NCI-H526 (cell line): ENCODE measurements around the gene AKAP12.
"Not testable (repeated sequence)": the region's sequence is repeated elsewhere in the genome, so short reads cannot be mapped to it uniquely, and the experiment has no call there.

ENCODE experiments used
- DNase-seq, 2 experiments: peaks; one replicate each; lab custom pipeline; 2025; lab: John Stamatoyannopoulos, UW

The AKAP12 gene

DNA sequence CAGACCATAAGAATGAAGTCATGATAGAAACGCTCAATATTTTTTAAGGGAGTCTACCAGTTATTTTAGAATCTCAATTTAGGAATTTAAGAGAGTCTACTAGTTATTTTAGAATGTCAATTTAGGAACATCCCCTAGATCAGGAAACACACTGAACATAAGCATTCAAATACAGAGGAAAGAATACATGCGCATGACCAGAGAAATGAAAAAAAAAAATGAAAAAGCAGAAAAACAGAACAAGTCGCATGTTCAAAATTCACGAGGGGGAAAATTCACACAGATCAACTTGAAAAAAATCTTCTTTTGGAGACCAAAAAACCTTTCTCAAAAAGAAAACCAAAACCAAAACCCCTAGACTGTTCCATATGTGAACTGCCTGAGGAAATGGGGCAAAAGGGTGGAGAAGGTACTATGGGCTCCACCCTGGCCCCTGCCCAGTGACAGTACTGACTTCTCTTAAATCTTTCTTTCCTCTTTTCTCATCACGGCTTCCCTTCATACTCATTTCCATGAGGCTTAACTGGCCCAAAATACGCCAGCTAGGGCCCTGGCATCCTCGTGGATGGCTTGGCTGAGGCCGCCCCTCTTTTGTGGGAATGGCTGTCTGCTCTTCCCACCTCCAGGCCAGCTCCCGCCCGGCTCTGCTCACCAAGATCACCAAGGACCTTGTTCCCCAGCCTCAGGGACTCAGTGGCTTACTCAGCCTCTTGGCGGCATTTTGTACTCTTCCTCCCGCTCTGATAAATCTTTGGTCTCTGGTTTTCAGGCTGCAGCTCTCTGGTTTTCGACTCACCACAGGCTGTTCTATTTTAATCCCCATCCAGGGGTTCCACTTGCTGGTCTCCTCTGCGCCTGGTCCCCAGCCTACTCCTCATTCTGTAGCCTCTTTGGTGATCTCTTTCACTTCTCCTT, 140.4 kb downstream of the AKAP12 start:
- DNase-seq: no peak

DNA sequence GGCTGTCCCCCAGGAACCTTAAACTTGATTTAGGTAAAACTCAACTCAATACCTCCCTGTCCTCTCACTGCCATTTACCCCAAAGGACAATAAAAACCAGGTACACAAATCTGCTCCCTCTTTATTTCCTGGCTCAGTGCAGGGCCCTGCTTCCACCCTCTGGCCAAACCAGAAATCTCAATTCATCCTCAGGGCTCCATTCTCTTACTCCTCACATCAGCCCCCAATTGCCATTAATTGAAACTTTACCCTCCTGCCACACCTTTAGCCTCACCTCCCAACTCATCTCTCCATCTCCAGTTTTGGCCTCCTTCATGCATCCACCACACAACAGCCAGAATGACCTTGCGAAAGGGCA, 141.1 kb downstream of the AKAP12 start:
- no peak for DNase-seq

DNA sequence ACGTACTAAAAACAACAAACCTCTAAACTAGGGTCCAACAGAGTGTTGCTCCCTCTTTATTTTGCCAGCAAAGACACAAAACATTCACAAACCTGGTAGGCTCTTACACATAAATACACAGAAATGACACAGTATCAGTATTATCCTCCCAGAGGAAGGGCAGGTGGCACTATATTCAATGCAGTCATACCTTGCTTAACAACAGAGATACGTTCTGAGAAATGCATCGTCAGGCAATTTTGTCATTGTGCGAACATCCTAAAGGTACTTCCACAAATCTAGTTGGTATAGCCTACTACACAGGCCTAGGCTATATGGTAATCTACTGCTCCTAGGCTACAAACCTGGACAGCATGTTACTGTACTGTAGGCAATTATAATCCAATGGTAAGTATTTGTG, 142.0 kb downstream of the AKAP12 start:
- no peak for DNase-seq

DNA sequence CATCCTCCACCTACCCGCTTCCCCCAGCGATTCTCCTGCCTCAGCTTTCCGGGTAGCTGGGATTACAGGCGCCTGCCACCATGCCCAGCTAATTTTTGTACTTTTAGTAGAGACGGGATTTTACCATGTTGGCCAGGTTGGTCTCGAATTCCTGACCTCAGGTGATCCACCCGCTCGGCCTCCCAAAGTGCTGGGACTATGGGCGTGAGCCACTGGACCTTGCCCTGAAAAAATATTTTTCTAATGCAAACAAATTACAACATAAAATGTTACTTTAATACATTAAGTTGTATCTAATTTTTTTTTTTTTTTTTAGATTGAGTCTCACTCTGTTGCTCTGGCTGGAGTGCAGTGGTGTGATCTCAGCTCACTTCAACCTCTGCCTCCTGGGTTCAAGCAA, 142.9 kb downstream of the AKAP12 start:
- not testable (repeated sequence) for DNase-seq

DNA sequence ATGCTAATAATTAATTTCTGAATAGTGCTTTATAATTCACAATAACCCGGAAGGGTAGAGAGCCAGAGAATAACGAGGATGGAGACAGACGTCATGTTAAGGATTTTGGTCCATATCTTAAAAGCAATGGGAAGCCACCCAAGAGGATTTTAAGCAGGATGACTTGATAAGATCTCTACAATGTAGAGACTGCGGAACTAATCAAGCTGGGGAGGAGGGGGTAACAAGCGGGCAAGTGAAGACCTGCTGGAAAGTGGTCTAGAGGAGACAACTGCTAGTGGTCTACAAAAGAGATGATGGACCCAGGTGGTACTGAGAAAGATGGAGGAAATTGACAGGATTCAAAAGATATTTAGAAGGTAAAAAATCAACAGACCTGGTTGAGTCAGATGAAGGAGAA, 144.4 kb downstream of the AKAP12 start:
- DNase-seq: no peak

DNA sequence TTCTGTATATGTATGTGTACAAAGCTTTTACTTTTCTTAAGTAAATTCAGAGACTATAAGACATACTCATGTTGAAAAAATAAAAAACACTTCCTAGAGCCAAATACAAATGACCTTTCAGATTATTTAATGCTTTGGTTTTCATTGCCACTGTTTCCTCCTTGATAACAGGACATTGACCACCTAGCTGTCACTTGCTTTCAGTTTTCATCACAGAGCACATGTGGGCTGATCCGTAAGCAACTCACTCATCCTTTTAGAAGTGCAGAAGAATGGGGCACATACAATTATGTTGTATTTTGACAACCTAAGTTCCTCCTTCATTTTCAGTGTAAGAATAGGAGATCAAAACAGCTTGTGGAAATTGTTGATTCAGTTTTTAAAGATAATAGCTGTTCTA, 145.4 kb downstream of the AKAP12 start:
- DNase-seq: no peak

DNA sequence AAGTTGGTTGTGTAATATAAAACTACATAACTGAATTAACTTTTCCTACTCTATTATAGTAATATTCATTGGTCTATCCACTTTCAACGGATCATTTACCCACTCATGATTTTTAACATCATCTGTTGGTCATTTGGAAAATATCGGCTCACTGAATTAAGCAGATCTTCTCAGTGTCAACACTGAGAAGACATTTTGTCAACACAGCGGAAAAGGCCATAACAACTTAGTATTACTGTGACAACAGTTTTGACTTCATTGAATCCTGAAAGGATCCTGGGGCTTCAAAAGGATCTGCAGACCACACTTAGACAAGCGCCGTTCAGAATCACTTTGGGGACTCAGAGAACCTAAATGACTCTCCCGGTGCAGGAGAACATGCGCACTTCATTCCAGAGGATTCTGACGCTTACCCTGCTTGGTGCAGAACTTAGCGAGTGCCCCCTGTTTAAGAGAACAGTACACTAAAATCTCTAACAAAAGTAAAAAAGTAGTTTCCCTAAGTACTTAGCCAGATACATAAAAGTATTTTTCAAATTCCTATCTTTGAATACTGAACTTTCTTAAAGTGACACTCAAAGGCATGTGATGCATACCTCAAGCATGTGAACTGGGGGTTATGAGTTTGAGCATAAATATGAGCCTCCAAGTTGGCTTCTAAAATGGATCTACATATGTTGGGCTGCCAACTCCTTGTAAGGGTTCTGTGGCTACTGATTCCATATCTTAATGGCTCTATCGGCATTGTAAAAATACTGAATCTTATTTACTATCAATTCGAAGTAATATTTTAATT, 147.6 kb downstream of the AKAP12 start:
- DNase-seq: no peak

DNA sequence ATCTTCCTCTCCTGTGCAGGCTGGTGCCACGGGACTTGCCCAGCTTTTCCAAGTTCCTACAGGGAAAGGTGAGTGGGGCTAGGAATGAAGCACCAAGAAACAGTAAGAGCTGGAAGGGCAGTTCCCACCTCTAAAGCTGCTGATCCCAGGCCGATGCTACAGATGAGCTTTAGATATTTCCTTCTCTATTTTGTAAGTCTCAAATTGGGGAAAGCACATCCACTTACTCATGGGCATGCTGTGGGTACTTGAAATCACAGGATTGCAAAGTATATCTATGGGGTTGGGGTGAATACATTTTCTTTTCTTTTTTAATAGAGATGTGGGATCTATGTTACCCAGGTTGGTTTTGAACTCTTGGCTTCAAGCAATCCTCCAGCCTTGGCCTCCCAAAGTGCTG, 148.5 kb downstream of the AKAP12 start:
- no peak for DNase-seq

DNA sequence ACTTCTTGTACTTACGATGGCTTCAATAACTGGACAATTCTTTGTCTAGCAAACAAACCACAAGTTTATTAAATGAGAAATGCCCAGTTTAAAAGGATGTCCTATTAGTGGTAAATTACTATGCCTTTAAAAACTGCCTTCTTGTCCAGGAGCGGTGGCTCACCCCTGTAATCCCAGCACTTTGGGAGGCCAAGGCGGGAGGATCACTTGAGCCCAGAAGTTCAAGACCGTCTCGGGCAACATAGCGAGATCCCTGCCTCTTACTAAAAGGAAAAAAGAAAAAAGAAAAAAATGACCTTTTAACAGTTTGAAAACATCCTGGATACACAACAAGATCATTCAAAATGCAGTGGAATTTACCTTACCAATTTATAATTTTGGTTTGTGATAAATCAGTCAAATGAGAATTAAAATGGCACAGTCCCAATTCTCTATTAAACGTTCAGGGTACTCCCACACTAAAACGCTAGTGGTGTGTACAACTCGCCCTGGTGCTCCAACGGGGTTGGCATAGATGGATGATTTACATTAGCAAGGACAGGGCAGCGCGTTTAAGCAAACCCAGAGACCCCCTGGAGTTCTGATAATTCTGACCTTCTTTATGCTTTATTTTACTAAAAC, 149.3 kb downstream of the AKAP12 start:
- DNase-seq: no peak

DNA sequence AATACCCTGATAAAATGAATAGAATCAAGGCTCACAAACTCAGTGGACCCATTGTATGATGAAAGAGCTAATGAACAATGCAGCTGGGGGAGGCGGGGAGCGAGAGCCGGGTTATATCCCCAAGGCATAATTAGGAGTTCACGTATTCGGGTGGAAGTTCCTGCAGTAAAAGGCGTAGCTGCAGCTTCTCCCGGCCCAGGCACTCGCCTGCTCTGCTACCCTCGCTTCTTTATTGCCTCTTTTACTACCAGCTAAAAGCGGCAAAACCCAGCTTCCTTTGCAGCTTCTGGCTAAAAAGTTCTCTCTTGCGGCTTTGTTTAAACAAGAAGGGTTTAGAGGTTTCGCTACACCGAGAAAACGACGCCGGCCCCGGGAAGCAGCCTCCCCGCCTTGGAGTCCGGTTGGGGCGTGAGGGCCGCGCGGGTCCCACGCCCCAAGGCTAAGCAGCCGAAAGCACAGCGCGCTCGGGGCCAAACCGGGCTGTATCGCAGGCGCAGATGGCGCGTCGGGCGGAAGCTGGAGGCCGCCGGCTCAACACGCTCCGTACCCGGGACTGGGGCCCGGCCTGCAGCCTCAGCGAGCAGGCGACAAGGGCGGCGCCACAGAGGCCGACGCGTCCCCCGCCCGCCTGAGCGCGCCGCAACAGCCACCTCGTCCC, 150.0 kb downstream of the AKAP12 start:
- DNase-seq: peak; percentile 74 to 80

DNA sequence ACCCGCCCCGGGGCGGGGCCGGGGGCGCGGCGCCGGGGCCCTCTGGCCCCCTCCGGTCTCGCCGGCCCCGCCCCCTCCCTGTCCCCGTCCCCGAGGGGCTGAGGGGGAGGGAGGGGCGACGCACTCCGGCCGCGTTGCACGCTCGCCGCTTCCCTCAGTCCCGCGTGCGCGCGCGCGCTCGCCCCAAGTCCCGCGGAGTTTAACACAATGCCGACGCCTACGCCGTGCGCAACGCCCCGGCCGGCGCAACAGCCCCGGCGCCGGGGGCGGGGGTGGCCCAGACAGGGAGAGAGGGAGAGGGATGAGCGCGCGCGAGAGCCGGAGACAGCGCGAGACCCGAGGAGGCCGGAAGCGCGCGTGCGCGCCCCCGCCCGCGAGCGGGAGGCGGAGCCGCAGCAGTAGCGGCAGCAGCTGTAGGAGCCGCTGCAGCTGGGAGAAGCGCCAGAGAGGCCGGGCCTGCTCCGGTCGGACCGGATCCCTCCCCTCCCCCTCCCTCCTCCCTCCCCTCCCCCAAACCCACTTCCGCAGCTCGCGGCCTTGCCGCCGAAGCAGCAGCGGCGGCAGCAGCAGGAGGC, 150.6 kb downstream of the AKAP12 start:
- peak; percentile 97 to 98 for DNase-seq

DNA sequence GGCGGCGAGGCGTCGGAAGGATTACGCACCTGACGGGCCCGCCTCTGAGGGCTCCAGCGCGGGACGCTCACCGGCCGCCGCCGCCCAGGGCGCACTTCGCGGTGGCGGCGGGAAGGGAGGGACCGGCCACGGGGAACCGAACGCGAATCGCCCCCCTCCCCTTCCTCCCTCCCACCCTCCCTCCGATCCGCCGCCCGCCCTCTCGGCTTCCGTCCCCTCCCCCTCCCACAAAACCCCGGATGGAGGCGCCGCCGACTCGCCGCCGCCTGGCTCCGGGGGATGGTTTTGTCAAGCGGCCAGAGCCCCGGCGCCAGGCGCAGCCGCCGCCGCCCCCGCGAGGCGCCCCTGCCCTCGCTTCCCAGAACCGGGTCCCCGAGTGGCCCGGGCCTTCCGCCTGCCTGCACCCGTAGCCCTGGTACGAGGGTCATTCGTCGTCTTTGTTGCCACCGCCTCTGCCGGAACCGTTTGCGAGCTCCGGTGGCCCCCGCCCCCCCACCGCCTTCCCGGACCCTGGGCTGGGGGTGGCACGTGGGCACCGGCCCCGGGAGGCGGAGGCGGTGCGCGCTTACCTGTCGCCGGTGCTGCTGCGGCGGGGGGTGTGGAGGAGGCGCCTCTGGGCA, 151.2 kb downstream of the AKAP12 start:
- DNase-seq: peak in 1 of 2 experiments; percentile 79

DNA sequence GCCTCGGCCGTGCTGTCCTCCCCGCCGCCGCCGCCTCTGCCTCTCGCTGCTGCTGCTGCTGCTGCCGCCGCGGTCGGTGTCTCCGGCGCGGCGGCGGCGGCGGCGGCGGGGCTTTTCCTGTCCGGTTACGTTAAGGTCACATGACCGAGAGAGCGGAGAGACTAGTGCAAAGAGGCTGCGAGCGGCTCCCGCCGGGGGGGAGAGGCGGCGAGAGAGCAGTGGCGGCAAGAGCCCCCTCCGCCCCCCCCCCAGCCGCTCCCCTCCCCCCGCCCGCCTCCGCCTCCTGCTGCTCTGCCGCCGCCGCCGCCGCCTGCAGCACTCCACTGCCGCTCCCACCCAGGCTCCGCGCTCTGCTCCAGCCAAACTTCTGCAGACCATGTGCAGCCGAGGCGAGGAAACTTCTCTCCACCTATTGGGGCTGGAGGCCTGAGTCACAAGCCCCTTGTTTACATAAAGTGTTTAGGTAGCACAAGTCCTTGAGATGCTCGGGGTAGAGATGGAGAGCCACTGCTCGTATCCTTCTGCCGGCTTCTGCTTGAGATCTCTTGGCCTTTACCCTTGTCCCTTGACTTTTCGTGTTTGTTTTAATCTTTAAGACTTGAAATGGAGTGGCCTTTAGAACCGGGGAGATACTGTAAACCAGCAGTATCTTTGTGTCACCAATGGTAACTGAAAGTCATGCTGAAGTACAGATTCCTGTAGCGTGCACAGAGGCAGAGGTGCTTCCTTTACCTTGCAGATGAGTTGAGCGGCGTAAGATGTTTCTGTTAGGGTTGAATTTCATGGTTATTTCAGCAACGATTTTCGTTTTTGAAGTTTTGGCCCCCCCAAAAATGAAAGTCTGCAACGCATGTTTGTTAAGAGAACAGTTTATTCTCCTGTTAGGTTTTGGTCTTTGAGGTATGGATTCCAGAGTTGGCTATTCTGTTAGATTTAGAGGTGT, 152.0 kb downstream of the AKAP12 start, which contains the start of gene ZBTB2:
ZBTB2 (minus strand) TSS at position 89 of the 943 bp plus-strand sequence. CDS start 17,922 bp downstream, outside the sequence.
- DNase-seq: peak; percentile 67 to 89

DNA sequence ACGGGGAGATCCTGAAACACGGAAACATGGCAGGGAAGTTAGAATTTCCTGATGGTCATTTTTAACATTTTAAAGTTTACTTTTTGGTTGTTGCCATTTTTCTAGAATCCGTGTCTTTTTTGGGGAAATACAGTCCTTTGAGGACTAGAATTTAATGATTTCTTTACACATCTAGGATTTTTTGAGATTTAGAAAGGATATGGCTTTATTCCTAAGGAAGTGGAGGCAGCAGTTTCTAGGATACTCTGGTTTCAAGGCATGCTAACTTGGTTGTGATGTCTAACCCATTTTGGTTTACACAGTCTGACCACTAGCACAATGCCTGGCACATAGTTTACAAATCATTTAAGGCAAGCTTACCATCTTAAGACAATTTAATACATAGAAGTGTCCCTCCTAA, 152.7 kb downstream of the AKAP12 start:
- DNase-seq: no peak

DNA sequence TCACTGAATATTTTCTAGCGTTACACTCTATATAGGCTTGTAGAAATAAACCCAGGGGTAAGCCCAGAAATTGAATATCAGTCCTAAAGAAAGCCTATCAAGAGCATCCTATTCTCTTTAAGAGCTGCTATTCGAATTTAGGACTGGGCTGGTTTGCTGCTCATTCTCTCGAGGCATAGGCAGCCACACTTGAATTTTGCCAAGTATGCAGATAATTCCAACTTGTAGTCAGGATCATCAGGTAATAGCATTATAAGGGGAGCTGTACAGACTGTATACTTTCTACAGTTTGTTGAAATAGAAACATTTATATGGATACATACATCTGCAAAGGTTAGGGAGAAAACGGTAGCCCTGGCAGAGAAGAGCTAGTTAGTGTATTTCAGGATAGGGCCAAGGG, 153.6 kb downstream of the AKAP12 start:
- DNase-seq: no peak

DNA sequence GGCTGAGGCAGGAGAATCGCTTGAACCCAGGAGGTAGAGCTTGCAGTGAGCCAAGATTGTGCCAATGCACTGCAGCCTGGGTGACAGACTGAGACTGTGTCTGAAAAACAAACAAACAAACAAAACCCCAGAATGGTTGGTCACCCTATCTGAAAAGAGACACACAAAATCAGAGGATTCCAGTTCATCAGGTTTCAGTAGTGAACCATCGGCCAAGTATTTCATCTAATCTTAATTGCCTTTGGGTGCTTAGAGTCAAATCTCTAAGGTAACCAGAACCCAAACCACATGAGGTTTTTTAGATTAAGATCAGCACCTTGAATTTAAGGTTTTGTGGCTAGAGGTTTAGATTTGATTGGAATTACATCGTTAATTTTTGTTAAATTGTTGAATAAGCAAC, 159.9 kb downstream of the AKAP12 start:
- DNase-seq: no peak

DNA sequence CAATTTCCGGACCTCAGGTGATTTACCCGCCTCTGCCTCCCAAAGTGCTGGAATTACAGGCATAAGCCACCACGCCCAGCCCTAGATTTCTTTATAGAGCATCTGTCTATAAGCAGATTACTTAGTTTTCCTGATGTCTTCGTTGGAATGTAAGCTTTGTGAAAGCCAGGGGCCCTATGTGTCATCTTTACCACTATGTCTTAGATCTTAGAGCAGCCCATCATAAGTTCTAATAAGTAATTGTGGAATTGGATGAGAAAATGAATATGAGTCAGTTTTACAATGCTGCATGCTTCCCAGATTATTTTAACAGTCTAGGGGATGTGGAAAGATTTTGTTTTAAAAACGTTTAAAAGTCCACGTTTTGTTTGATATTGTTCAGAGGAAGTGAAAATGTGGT, 160.7 kb downstream of the AKAP12 start:
- no peak for DNase-seq

DNA sequence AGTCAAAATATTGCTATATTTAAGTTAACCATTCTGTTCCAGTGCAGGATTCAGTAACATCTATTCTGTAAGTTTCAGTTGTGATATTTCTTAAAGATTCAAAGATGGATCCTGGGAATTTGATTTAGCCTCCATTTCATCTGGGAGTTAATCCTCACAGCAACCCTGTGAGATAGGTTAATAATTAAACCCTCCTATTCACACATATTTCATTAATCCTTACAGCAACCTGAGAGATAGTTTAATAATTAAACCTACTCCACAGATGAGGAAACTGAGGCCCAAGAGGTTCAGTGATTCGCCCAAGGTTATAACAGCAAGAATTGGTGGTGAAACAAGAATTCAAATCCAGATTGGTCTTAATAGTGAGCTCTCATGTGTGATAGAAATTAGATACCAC, 162.5 kb downstream of the AKAP12 start:
- no peak for DNase-seq

DNA sequence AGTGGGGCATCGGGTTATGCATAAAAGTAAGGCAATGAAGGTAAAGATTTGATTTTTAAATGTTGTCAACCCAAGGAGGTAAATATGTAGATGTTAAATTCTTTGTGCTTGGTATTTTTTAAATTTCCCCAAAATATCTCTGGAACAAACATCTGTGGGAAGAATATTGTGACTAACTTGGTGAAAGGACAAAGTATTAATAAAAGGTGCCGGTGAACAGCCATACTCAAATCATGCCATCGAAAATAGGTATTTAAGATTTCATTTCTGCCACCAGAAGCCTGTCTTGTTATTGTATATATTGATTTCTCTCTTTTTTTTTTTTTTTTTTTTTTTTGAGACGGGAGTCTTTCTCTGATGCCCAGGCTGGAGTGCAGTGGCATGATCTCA, 164.1 kb downstream of the AKAP12 start:
- DNase-seq: no peak
